NCI-H1105 (cell line): ENCODE data around the gene TYRP1.

Source experiments
- DNase-seq: peaks from one replicate; lab custom pipeline; 2025; lab: John Stamatoyannopoulos, UW

Gene TYRP1

GRCh38 chr9:12696931-12697622 is 3.9 kb downstream of the TYRP1 start:
- DNase-seq: no peak

- DNase-seq: peak; percentile 23
These were observed 4.5 kb downstream of the TYRP1 start for GRCh38 chr9:12697719-12698118.

- DNase-seq: no peak
These were observed 5.1 kb downstream of the TYRP1 start for GRCh38 chr9:12698266-12698665.

- DNase-seq: no peak
These were observed 5.8 kb downstream of the TYRP1 start for GRCh38 chr9:12698986-12699385.

GRCh38 chr9:12699529-12699928 is 6.3 kb downstream of the TYRP1 start:
- no peak for DNase-seq

- no peak for DNase-seq
These were observed 7.9 kb downstream of the TYRP1 start for GRCh38 chr9:12701126-12701525.

- DNase-seq: no peak
These were observed 9.1 kb downstream of the TYRP1 start for GRCh38 chr9:12702160-12702758.

GRCh38 chr9:12703996-12704395 is 10.8 kb downstream of the TYRP1 start:
- no peak for DNase-seq

- DNase-seq: no peak
These were observed 12.7 kb downstream of the TYRP1 start for GRCh38 chr9:12705738-12706391.

- DNase-seq: no peak
These were observed 15.5 kb downstream of the TYRP1 start for GRCh38 chr9:12708562-12709298.

- DNase-seq: no peak
These were observed 19.3 kb downstream of the TYRP1 start for GRCh38 chr9:12712532-12712931.

GRCh38 chr9:12715268-12715667 is 22.1 kb downstream of the TYRP1 start:
- no peak for DNase-seq

- DNase-seq: no peak
These were observed 23.8 kb downstream of the TYRP1 start for GRCh38 chr9:12716823-12717600.

GRCh38 chr9:12717907-12718306 is 24.7 kb downstream of the TYRP1 start:
- no peak for DNase-seq

- no peak for DNase-seq
These were observed 25.4 kb downstream of the TYRP1 start for GRCh38 chr9:12718482-12719026.

- peak; percentile 22 for DNase-seq
These were observed 26.2 kb downstream of the TYRP1 start for GRCh38 chr9:12719431-12719830.

GRCh38 chr9:12720551-12720950 is 27.4 kb downstream of the TYRP1 start:
- DNase-seq: no peak

- DNase-seq: no peak
These were observed 28.9 kb downstream of the TYRP1 start for GRCh38 chr9:12722131-12722530.

- DNase-seq: no peak
These were observed 30.3 kb downstream of the TYRP1 start for GRCh38 chr9:12723409-12724028.

GRCh38 chr9:12726795-12727194 is 33.6 kb downstream of the TYRP1 start:
- no peak for DNase-seq

- no peak for DNase-seq
These were observed 37.0 kb downstream of the TYRP1 start for GRCh38 chr9:12730198-12730597.
